NCI-H2171 treated with DMSO at 0.1 percent for 48 hours (cell line): Measurements from ENCODE around the gene ACTN3.
"Not testable (repeated sequence)": the region's sequence is repeated elsewhere in the genome, so short reads cannot be mapped to it uniquely, and the experiment has no call there.

ENCODE experiments used
- DNase-seq: peaks from one replicate; lab custom pipeline; 2025; lab: John Stamatoyannopoulos, UW

ACTN3 gene

DNA sequence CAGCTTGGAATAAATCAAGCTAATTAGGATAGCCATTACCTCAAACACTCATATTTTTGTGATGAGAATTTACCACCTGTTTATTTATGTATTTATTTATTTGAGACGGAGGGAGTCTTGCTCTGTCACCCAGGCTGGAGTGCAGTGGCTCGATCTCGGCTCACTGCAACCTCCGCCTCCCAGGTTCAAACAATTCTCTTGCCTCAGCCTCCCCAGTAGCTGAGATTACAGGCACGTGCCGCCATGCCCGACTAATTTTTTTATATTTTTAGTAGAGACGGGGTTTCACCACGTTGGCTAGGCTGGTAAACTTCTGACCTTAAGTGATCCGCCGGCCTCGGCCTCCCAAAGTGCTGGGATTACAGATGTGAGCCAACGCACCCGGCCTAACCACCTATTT lies 1.8 kb upstream of the ACTN3 start:
- DNase-seq, result not testable (repeated sequence)

DNA sequence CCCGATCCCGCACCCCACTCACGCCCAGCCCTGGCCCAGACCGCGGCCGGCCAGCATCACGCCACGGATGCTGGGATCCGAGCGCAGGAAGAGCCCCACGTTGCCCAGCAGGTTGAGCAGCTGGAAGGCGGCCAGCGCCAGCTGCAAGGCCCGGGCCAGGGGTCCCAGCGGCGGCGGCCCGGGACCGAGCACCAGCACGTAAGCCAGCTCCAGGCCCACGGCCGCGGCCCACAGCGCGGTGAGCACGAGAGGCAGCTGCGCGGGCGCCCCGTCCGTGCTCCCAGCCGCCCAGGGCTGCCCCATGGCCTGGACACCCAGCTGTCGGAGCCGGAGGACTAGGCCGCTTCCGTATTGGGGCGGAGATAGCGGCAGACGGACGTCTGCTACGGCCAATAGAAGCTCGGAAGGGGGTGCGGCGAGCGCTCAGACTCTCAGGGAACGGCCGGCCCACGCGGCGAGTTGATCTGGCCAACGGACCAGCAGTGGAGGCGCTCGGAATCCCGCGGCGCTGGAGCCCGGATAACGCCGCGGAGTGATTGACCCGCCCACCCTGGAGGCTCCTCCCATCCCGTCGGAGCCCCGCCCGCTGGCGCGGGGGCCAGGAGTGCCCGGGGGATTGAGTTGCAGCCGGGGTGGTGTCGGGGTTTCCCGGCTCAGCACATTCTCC lies 869 bp upstream of the ACTN3 start, which contains the start of gene ZDHHC24:
Gene ZDHHC24, minus strand, starts transcription at position 348 of the 667 bp plus-strand sequence. Its CDS starts 45 bp downstream, at position 303.
- peak; percentile 90 for DNase-seq

DNA sequence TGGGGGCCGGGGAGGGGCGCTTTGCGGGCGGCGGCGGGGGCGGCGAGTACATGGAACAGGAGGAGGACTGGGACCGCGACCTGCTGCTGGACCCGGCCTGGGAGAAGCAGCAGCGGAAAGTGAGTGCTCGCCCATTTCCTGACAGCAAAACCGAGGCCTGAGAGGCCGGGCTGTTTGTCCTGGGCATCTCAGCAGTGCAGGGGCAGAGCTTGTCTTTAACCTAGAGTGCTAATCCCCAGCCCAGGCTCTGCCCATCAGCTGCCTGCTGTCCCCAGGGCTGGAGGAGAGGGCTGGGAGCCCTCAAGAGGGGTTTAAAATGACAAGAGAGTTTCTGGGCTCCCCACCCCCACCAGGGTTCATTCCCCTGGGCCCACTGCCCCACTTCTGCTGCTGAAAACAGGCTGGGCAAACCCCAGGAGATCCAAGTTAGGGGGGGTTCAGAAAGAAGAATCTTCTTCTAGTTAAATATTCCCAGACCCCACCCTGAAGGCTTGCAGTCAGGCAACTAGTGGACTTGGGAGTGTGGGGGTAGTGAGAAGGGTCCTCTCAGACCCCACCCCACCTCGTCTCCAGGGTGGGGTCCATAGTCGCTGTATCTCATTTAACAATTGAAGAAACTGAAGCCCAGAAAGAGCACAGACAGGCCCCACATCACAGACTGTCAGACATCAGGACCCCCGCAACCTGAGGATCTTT lies 411 bp downstream of the ACTN3 start:
- DNase-seq, result peak; percentile 7

DNA sequence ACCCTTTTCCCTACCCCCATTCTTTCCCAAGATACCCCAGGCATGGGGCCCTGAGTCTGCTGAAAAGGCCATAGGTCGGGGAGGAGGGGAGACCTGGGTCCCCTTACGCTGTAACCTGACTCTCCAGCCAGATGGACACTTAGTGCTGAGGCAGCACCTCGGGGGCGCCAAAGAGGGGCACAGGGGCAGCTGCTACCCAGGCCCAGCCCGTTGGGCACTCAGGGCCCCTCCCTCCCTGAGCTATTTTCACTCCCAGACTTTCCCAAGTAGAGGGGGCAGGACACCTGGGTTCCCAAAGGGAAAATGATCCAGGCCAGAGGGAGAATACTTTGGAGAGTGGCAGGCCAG lies 933 bp downstream of the ACTN3 start:
- DNase-seq, result peak; percentile 55

DNA sequence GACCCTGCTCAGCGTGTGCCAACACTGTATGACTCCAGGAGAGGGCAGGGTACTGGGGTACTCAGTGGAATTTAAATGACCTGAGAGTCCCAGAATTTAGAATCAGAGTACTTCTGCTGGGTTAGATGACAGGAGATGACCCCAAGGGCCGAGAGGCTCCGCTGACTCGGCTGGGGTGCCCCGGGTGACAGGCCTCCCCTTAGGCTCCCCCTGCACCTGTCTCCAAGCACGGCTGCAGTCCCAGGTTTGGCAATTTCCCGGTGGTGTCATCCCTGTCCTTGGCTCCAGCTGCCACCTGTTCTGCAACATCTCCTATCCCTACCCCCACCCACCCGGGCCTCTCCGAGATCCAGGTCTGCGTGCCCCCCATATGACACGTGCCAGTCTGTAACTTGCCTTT lies 1.3 kb downstream of the ACTN3 start:
- DNase-seq, result peak; percentile 92

DNA sequence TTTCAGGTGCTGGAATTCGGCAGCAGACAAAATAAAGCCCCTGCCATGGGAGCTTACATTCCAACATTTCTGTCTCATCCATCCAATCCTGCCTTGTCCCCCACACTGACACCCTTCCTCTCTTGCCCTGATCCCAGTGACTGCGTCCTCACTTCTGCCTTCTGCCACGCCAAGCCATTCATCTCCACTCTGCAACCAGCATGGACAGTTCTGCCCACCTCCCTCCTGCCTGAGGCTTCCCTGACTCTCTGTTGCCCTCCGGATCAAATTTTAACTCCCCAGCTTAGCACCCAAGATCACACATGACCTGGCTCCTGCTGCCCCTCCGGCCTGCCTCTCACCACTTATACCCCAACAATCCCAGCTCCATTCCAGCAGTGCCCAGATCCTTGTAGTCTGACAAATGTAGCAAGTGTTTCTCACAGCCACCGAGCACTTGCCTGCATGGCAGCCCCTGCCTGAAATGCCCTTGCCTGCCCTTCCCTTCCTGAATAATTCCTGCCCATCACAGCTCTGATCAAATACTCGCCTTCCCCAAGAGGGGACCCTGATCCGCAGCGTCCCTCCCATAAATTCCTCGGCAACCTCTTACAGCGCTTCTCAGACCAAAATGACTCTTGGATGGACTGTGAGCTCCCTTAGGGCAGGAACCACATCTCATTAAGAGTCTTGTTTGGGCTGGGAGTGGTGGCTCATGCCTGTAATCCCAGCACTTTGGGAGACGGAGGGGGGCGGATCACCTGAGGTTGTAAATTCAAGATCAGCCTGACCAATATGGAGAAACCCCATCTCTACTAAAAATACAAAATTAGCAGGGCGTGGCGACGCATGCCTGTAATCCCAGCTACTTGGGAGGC lies 2.3 kb downstream of the ACTN3 start:
- no peak for DNase-seq

DNA sequence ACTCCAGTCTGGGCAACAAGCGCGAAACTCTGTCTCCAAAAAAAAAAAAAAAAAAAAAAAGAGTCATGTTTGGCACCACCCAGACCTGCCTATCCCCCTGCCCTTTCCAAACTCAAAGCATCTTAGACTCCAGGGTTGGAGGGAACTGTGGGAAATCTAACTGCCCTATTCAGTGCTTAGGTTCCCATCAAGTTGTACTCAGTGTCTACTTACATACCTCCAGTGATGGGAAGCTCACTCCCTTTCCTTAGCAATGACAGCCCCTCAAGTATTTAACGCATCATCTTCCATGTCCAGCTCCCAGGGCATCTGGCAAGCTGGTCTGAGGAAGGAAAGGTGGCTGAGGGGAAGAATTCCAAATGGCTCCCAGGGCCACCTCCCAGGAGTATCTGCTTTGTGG lies 3.0 kb downstream of the ACTN3 start:
- DNase-seq, result no peak

DNA sequence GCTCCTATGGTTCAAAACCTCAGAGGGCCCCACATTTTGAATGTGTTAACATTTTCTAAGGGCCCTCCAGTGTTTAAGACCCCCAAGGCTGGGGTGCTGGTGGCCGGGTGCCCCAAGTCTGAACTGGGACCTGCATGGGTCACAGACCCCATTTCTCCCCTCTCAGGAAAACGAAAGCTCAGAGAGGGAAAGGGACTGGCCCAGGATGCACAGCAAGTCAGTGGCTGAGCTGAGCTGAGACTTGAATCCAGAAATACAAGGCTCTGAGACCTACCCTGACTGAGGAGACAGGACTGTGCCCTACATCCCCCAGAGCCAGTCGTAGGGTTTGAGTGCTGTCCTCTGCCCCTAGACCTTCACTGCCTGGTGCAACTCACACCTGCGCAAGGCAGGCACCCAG lies 4.2 kb downstream of the ACTN3 start:
- no peak for DNase-seq

DNA sequence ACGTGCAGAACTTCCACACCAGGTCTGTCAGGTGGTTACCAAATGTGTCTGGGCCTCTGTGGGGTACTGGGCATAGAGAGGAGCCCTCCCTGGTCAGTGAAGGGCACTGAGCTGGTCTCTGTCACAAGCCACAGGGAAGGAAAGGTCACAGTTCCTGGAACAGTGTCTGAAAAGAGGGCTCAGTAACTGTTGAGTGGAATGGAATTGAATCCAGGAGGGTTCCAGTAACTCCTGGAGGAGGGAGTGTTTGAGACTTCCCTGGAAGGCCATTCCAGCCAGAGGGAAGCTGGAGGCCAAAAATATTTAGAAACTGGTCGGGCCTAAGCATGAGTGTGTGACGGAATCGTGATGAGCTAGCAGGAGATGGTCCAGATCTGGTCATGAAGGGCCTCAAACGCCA lies 7.9 kb downstream of the ACTN3 start:
- DNase-seq, result no peak

DNA sequence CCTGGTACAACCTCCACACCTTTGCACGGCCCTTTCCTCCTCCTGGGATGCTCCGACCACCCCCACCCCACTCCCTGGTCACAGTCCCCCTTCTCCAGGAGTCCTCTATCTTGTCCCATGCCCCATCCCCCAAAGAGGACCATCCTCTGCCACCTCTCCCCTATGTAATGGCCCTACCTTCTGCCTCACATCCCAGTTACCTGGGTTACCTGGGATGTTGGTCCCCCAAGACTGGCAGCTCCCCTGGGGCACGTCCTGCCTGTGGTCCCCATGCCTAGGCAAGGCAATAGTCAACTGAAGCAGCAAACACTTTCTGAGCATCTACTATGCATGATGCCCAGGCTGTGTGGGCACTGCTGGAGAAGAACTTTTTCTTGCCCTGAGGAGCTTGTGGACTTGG lies 8.7 kb downstream of the ACTN3 start:
- DNase-seq, result no peak

DNA sequence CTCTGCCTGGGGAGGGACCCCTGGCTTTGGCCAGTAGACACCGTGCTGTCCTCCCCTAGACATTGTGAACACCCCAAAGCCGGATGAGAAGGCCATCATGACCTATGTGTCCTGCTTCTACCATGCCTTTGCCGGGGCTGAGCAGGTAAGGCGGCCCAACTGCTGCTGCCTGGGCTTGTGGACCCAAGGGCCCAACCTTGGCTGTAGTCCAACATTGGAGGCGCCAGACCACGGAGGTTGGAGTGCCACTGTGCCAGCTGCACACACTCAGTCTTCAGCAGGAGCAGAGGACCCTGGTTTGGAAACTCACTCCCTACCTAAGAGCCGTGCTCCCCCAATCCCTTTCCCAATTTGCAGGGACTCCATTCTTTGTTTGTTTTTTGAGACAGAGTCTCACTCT lies 9.4 kb downstream of the ACTN3 start:
- DNase-seq, result no peak

DNA sequence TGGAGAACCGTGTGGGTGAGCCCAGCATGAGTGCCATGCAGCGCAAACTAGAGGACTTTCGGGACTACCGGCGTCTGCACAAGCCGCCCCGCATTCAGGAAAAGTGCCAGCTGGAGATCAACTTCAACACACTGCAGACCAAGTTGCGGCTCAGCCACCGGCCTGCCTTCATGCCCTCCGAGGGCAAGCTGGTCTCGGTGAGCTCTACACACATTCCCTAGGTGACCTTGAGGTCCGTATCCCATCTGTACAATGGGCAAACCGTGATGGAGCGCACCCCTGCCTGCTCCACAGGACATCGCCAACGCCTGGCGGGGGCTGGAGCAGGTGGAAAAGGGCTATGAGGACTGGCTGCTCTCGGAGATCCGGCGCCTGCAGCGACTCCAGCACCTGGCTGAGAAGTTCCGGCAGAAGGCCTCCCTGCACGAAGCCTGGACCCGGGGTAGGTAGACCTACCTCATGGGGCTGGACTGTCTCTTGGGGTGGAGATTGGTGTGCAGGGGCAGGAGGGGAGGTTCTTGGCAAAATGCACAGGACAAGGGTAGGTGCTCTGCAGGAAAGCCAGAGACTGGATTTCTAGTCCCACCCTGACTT lies 11.1 kb downstream of the ACTN3 start:
- no peak for DNase-seq

DNA sequence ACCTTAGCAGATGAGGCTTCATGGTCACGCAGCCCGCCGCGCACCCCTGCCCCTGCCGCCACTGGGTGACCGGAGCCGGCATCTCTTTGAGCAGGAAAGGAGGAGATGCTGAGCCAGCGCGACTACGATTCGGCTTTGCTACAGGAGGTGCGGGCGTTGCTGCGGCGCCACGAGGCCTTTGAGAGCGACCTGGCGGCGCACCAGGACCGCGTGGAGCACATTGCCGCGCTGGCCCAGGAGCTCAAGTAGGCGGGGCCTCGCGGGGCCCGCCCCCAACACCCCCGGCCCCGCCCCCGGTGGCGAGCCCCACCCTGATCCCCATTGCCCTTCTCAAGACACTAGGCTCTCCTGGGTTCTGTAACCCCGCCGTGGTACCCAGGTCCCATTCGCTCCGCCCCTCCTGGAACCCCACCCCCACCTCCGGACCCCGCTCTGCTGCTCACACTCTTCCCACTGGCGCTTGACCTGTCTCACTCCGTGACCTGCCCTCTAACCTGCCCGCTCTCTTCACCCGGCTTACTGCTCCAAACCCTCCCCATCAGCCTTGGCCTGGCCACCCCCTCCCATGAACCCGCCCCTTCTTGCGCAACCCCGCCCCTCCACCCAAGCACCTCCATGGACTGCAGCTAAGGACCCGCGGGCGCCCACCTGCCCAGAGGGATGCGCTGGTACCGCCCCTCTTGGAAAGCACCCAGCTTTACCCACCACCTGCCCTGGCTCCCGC lies 12.6 kb downstream of the ACTN3 start:
- DNase-seq, result no peak

DNA sequence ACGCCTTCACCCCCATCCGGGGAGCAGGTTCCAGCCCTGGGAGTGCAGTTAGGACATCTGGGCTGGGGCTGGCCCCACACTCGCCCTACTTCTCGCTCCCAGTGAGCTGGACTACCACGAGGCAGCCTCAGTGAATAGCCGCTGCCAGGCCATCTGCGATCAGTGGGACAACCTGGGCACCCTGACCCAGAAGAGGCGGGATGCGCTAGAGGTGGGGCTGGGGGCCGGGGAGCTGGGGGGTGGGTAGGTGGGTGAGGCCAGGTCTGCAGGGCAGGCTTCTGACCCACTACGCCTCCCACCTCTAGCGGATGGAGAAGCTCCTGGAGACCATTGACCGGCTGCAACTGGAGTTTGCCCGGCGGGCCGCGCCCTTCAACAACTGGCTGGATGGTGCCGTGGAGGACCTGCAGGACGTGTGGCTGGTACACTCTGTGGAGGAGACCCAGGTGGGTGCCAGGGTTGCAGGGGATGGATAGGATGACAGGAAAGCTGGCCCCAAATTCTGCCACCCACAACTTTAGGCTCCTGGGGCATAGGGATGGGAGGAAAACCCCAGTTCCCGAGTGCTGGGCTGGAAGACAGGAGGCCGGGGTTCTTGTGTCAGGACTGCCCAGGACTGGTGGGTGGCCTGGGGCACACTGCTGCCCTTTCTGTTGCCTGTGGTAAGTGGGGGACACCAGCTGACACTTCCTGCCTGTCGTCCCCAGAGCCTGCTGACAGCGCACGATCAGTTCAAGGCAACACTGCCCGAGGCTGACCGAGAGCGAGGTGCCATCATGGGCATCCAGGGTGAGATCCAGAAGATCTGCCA lies 13.4 kb downstream of the ACTN3 start:
- no peak for DNase-seq

DNA sequence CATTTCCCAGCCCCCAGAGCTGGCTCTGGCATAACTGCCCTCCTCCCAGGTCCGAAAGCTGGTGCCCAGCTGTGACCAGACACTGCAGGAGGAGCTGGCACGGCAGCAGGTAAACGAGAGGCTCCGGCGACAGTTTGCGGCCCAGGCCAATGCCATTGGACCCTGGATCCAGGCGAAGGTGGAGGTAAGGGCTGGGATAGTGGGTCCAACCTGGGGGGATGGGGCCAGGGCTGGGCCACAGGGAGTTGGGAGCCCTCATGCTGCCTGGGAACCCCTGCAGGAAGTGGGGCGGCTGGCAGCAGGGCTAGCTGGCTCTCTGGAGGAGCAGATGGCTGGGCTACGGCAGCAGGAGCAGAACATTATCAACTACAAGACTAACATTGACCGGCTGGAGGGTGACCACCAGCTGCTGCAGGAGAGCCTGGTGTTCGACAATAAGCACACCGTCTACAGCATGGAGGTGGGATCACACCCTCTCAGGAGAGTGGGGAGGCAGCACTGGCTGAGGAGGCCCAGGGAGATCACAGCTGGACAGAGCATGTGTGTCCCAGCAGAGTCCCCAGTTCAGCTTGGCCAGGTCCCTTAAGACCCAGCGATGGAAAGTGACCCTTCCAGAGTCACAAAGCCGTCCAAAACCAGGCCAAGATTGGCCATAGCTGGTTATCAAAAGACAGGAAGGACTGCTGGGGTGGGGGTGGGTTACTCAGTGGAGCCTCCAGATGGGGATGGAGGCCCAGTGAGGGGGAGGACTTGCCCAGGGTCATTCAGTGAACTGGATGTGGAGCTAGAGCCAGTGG lies 14.7 kb downstream of the ACTN3 start:
- DNase-seq, result no peak

DNA sequence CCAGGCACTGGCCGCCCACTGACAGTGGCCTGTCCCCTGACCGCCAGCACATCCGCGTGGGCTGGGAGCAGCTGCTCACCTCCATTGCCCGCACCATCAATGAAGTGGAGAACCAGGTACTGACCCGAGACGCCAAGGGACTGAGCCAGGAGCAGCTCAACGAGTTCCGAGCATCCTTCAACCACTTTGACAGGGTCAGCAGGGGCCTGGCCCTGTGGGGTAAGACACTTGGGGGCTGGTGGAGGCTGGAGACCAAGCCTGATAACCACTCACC lies 15.2 kb downstream of the ACTN3 start:
- no peak for DNase-seq

DNA sequence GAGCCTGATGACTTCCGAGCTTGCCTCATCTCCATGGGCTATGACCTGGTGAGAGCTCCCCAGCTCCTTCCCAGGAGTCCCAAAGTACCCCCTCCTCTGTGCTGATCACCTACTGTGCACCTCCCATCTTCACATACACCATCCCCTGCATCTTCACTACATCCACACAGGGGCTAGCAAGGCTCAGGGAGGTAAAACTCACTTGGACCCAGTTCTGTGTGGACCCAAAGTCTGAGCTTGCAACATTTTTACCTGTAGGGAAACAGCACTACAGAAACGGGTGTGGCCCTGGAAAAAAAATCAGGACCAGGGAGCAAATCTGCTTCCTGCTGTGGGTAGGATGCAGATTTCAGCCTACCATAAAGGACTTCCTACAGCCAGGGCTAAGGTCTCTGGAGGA lies 15.6 kb downstream of the ACTN3 start:
- DNase-seq, result no peak

DNA sequence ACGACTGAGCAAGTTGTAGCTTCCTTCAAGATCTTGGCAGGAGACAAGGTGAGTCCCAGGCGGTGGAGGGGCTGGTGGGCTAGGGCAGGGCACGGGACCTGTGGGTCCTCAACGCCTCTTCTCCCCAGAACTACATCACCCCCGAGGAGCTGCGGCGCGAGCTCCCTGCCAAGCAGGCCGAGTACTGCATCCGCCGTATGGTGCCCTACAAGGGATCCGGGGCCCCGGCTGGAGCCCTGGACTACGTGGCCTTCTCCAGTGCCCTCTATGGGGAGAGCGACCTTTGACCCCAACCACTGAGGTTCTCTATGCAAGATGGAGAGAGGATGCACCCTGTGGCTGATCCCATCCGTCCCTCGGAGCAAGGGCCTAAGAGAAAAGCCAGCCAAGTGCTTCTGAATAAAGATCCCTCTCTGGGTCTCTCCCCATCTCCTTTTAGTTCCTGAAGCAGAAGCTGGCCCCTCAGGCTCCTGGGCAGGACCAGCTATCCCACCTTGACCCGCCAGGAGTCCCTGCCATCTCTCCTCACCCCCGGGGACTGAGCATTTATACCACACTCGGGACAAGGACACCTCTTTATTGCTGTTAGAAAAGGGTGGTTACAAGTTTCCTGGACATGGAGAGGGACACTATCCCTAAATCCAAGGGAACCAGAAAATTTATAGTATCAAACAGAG lies 16.3 kb downstream of the ACTN3 start:
- DNase-seq, result no peak

DNA sequence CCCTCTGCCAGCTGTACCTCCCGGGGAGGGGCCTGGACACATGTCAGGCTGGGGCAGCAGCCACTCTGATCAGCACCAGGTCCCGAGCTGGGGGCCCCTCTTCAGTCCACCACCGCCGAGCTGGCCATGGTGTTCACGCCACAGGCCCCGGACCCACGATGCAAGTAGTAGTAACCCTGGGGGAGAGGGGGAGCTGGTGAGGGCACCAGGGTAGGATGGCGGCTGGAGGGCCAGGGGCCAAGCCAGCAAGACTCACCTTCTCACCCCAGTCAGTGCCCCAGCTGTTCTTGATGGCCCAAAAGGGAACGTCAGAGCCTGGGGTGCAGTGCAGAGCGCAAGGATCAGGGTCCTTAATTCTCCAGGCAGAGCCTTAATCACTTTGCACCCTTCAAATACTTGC lies 17.1 kb downstream of the ACTN3 start:
- DNase-seq, result no peak

DNA sequence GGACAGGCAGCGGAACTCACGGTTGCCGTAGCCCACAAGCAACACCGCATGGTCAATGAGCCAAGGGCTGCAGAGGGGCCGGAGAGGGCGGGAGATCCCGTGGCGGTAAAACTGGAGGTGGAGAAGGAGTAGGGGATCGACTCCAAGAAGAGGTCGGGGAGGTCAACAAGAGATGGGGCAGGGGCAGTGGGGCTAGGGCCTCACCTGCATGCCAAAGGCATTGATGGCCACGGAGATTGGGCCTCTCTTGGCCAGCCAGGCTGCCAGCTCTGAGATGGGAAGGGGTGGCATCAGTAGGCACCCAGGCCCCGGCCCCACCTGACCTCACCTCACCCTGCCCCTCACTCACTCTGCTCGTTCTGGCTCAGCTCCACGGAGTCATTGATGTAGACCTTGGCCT lies 17.8 kb downstream of the ACTN3 start:
- DNase-seq, result no peak
